Panc1 (cell line): Measurements from ENCODE around the gene CUX1.

ENCODE experiments used
- CTCF ChIP-seq: fragments of 450-650 bp; IDR thresholded peaks from 2 replicates; pipeline ENCODE4 v1.5.1; 2017; ENCODE audit warnings: mild to moderate bottlenecking
- SIN3A ChIP-seq: IDR thresholded peaks from 2 replicates; pipeline ENCODE4 v1.6.1; 2012; ENCODE audit warnings: low read depth, mild to moderate bottlenecking, low read length, moderate library complexity, borderline replicate concordance; ENCODE audit not compliant: insufficient read depth

- TF ChIP-seq CTCF, result no peak
- TF ChIP-seq SIN3A, result no peak
Observed at GRCh38 chr7:102225025-102225424, 407.6 kb downstream of the CUX1 start.
